Breast epithelium (tissue), 3 donors: ENCODE measurements around the gene MIB2.

Experiments used
- CTCF ChIP-seq, 3 donors: fragments of 450-650 bp; IDR thresholded peaks; one replicate each; pipeline ENCODE4 v1.5.1; 2016 to 2017; ENCODE audit warnings: antibody characterized with exemption in 3 of 3, mild to moderate bottlenecking in 3 of 3, moderate library complexity in 3 of 3
- POLR2A ChIP-seq: fragments of 450-650 bp; IDR thresholded peaks from one replicate; pipeline ENCODE4 v1.6.1; 2016; ENCODE audit warnings: antibody characterized with exemption, mild to moderate bottlenecking, moderate library complexity
- POLR2AphosphoS5 ChIP-seq, 3 donors: sonication (generic); formaldehyde crosslinking; IDR thresholded peaks; one replicate each; pipeline ENCODE4 v1.6.1; 2017; ENCODE audit warnings: antibody characterized with exemption in 3 of 3

- TF ChIP-seq CTCF (IDR thresholded peaks at IDR 0.05) (no peak), POLR2A (no peak), POLR2AphosphoS5 (IDR thresholded peaks at IDR 0.05) (no peak)
Measured at GRCh38 chr1:1599030-1599934, 16.0 kb upstream of the MIB2 start.
